M059J (cell line): ENCODE measurements around the gene GZMM. TPM values are rescaled to one million over a fixed set of nuclear protein-coding genes. Genes with fewer than 3 reads are reported as not detected.

Experiments used
- DNase-seq: peaks from one replicate; pipeline ENCODE4 v3.0.0-alpha.2; 2012; ENCODE audit warnings: low read depth
- total RNA-seq: library from RNA; depleted of rRNA; stranded (reverse); fragments of >200 nt; shearing (Covaris generic); gene quantifications from 2 replicates; pipeline ENCODE4 v1.2.3, GENCODE V29; 2014

The GZMM gene
- total RNA-seq, 1 experiment from 2014 or later = 0.84 TPM

- DNase-seq = peak; percentile 64
Observed at GRCh38 chr19:535017-535835, 8.6 kb upstream of the GZMM start.

- no peak for DNase-seq
Observed at GRCh38 chr19:536031-536880, 7.6 kb upstream of the GZMM start.

- no peak for DNase-seq
Observed at GRCh38 chr19:536881-537404, 6.9 kb upstream of the GZMM start.

- DNase-seq = no peak
Observed at GRCh38 chr19:538641-539428, 5.0 kb upstream of the GZMM start.

GRCh38 chr19:539429-540030 lies 4.3 kb upstream of the GZMM start:
- no peak for DNase-seq

GRCh38 chr19:540867-541637 lies 2.8 kb upstream of the GZMM start:
- no peak for DNase-seq

GRCh38 chr19:541699-542098 lies 2.2 kb upstream of the GZMM start:
- DNase-seq = no peak

- DNase-seq = no peak
Observed at GRCh38 chr19:542173-542866, 1.5 kb upstream of the GZMM start.

- no peak for DNase-seq
Observed at GRCh38 chr19:547117-547516, 3.3 kb downstream of the GZMM start.

- DNase-seq = no peak
Observed at GRCh38 chr19:547836-548720, 4.2 kb downstream of the GZMM start.

GRCh38 chr19:548886-549830 lies 5.3 kb downstream of the GZMM start:
- DNase-seq = no peak

- no peak for DNase-seq
Observed at GRCh38 chr19:554817-555216, 11.0 kb downstream of the GZMM start.

- DNase-seq = no peak
Observed at GRCh38 chr19:555474-555808, 11.6 kb downstream of the GZMM start.

GRCh38 chr19:556611-557382 lies 12.9 kb downstream of the GZMM start:
- no peak for DNase-seq

GRCh38 chr19:558770-559439 lies 15.1 kb downstream of the GZMM start:
- peak; percentile 65 for DNase-seq

GRCh38 chr19:560121-560520 lies 16.3 kb downstream of the GZMM start:
- no peak for DNase-seq

- no peak for DNase-seq
Observed at GRCh38 chr19:566403-566802, 22.6 kb downstream of the GZMM start.
